Measurements from ENCODE around the gene FAM171A1.
"Not testable (repeated sequence)": the region's sequence is repeated elsewhere in the genome, so short reads cannot be mapped to it uniquely, and the experiment has no call there.

The FAM171A1 gene

GRCh38 chr10:15393139-15393825 is 22.2 kb upstream of the FAM171A1 start:
- no peaks in the 10 kb centered on the region for H3K9me3 Mint-ChIP-seq
- no peaks in the 10 kb centered on the region for H3K27me3 Mint-ChIP-seq (ENCODE audit: low read depth)
- no peak overlapping the region for H3K4me3 Mint-ChIP-seq
- no peaks in the 10 kb centered on the region for H3K36me3 Mint-ChIP-seq (ENCODE audit: low read depth)
- H3K4me1 Mint-ChIP-seq, result no peaks in the 10 kb centered on the region
- TF ChIP-seq CTCF (IDR thresholded peaks at IDR 0.05; ENCODE audit: unreplicated experiment in 3 of 3), result no peak
- H3K27ac Mint-ChIP-seq, result peak overlapping the region in 2 of 3 experiments; percentile 5 to 52

DNA sequence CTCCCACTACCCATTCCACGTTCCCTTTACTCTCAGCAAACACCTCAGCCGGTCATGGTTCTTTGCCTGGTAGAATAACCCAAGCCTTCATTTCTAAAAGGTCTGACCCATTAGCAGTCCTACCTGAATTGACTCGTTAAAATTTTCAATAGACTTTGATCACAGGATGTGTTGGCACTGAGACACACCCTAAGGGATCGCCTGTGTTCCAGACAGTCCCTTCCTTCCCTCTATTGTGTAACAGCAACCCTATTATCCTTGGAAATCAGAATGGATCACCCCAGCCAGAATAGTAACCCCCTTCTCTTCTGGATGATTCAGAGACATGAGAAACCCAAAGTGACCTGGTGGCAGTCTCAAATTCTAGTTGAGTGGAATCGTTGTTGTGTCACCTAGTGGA is 20.4 kb upstream of the FAM171A1 start:
- H3K27ac Mint-ChIP-seq, result no peak overlapping the region
- H3K4me3 Mint-ChIP-seq, result no peak overlapping the region
- no peak for TF ChIP-seq CTCF (IDR thresholded peaks at IDR 0.05; ENCODE audit: unreplicated experiment in 3 of 3)
- H3K4me1 Mint-ChIP-seq, result peaks cover 10% of the 10 kb centered on the region
- no peaks in the 10 kb centered on the region for H3K36me3 Mint-ChIP-seq (ENCODE audit: low read depth)
- no peaks in the 10 kb centered on the region for H3K9me3 Mint-ChIP-seq
- H3K27me3 Mint-ChIP-seq (ENCODE audit: low read depth), result no peaks in the 10 kb centered on the region

DNA sequence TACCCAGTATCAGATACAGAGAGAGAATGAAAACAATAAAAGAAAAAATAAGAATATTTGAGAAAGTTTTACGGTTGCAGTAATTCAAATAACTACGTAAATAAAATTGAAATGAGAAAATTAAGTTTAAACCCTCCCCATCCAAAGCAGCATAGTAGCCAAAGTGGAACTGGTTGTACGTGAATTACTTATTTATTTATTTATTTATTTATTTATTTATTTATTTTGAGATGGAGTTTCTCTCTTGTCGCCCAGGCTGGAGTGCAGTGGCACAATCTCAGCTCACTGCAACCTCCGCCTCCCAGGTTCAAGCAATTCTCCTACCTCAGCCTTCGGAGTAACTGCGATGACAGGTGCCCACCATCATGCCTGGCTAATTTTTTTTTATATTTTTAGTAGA is 17.1 kb upstream of the FAM171A1 start:
- H3K9me3 Mint-ChIP-seq; H3K27ac Mint-ChIP-seq; H3K36me3 Mint-ChIP-seq (ENCODE audit: low read depth); H3K4me3 Mint-ChIP-seq; H3K27me3 Mint-ChIP-seq (ENCODE audit: low read depth): not testable (repeated sequence)
- peaks cover 19% of the 10 kb centered on the region for H3K4me1 Mint-ChIP-seq

- Mint-ChIP-seq H3K27ac (peak overlapping the region in 1 of 3 experiments; percentile 14), H3K27me3 (ENCODE audit: low read depth) (peaks cover 8% of the 10 kb centered on the region), H3K36me3 (ENCODE audit: low read depth) (no peaks in the 10 kb centered on the region)
Measured at GRCh38 chr10:15387021-15387420, 15.9 kb upstream of the FAM171A1 start.

GRCh38 chr10:15385552-15386455 is 14.7 kb upstream of the FAM171A1 start:
- Mint-ChIP-seq H3K27ac (peak overlapping the region; percentile 10 to 72 (median 26)), H3K4me1 (peaks cover 19% of the 10 kb centered on the region), H3K9me3 (peaks cover 3% of the 10 kb centered on the region), H3K27me3 (ENCODE audit: low read depth) (peaks cover 8% of the 10 kb centered on the region), H3K36me3 (ENCODE audit: low read depth) (no peaks in the 10 kb centered on the region), H3K4me3 (no peak overlapping the region)
- TF ChIP-seq CTCF (IDR thresholded peaks at IDR 0.05; ENCODE audit: unreplicated experiment in 3 of 3), result no peak

More at GRCh38 chr10:15387021-15387420, 15.9 kb upstream of the FAM171A1 start:
- no peak overlapping the region for H3K4me3 Mint-ChIP-seq
- peaks cover 19% of the 10 kb centered on the region for H3K4me1 Mint-ChIP-seq
- peaks cover 3% of the 10 kb centered on the region for H3K9me3 Mint-ChIP-seq
- no peak for TF ChIP-seq CTCF (IDR thresholded peaks at IDR 0.05; ENCODE audit: unreplicated experiment in 3 of 3)

DNA sequence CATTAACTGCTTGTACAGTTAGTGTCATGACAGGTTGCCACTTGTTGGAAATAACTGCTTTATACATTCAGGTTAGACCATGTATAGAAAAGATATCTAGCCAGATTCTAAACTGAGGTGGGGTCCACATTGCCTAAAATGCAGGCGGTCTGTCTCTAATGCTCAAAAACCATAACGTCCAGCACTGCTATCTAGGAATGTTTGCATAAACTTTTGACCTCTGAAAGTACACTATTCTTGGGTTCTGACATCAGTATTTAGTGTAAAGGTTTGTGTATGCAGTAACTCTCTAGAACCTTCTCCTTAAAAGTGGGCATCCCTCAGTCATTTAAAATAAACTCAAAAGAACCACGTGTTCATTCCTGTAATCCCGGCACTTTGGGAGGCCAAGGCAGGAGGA is 10.3 kb upstream of the FAM171A1 start:
- Mint-ChIP-seq H3K4me3 (no peak overlapping the region), H3K27ac (no peak overlapping the region), H3K9me3 (peaks cover 3% of the 10 kb centered on the region), H3K4me1 (peaks cover 10% of the 10 kb centered on the region), H3K36me3 (ENCODE audit: low read depth) (no peaks in the 10 kb centered on the region), H3K27me3 (ENCODE audit: low read depth) (peaks cover 8% of the 10 kb centered on the region)
- no peak for TF ChIP-seq CTCF (IDR thresholded peaks at IDR 0.05; ENCODE audit: unreplicated experiment in 3 of 3)

All from nephron (organoid).